Measurements from ENCODE around the gene LAMB4. TPM values are rescaled to one million over a fixed set of nuclear protein-coding genes. Genes with fewer than 3 reads are reported as not detected.

Gene LAMB4
- total and polyA plus RNA-seq, 2 of the 8 experiments (the other 6 are each of a cell fraction or from before 2014, with no cell fraction given) = not detected

GRCh38 chr7:108008240-108008639 is 121.9 kb downstream of the LAMB4 start:
- H3K79me2 ChIP-seq (ENCODE audit: control insufficient read depth in 1 of 2, insufficient read depth in 2 of 2, low read length in 2 of 2) = no peaks in the 10 kb centered on the region
- H3K9me3 ChIP-seq (ENCODE audit: insufficient read depth in 2 of 2, low read depth in 1 of 2, low read length in 1 of 2) = no peaks in the 10 kb centered on the region
- H3K79me1 ChIP-seq (ENCODE audit: low read depth, low read length) = no peaks in the 10 kb centered on the region
- H2AK5ac ChIP-seq (ENCODE audit: low read depth, low read length) = no peak overlapping the region
- H3K4me1 ChIP-seq (replicated peaks in 1 of 4; ENCODE audit: control insufficient read depth in 3 of 4, insufficient read depth in 4 of 4, low read length in 3 of 4) = peaks cover 2 to 12% (median 6%) of the 10 kb centered on the region in 4 experiments; a peak in 6 of 7 replicates
- H2BK120ac ChIP-seq (replicated peaks; ENCODE audit: low read depth, low read length) = no peak overlapping the region
- H3K27ac ChIP-seq (ENCODE audit: low read depth, low read length) = no peak overlapping the region
- H3K56ac ChIP-seq (replicated peaks; ENCODE audit: insufficient read length, low read depth, low read length) = no peak overlapping the region
- no peak overlapping the region for H3K4me2 ChIP-seq (ENCODE audit: insufficient read depth in 1 of 2, low read depth in 2 of 2, low read length in 2 of 2)
- H3K9ac ChIP-seq (replicated peaks in 1 of 4; ENCODE audit: extremely low read depth in 1 of 4, low read depth in 3 of 4, low read length in 3 of 4) = no peak overlapping the region
- H2BK20ac ChIP-seq (ENCODE audit: low read length) = no peak overlapping the region
- H4K5ac ChIP-seq (ENCODE audit: insufficient read length, low read depth, low read length) = no peak overlapping the region
- H3K4ac ChIP-seq (replicated peaks; ENCODE audit: insufficient read length, low read depth, low read length) = no peak overlapping the region
- H3K23me2 ChIP-seq (ENCODE audit: low read depth, low read length) = peaks cover 4% of the 10 kb centered on the region
- POLR2A ChIA-PET (ENCODE audit: partially characterized antibody) = no interaction called here
- no peak overlapping the region for H3K18ac ChIP-seq (ENCODE audit: extremely low read depth, low read length)
- no peak overlapping the region for H2BK12ac ChIP-seq (ENCODE audit: low read depth, low read length)
- no peak overlapping the region for H4K8ac ChIP-seq (ENCODE audit: extremely low read depth, insufficient read depth, low read length)
- H3K14ac ChIP-seq (ENCODE audit: insufficient read length) = no peak overlapping the region
- peaks cover 25 to 46% (median 39%) of the 10 kb centered on the region in 4 experiments for H3K27me3 ChIP-seq (replicated peaks in 1 of 4; ENCODE audit: control insufficient read depth in 3 of 4, extremely low read depth in 1 of 4, insufficient read depth in 3 of 4, low read length in 3 of 4)
- H3K36me3 ChIP-seq (ENCODE audit: control insufficient read depth in 2 of 4, insufficient read depth in 4 of 4, low read length in 3 of 4) = no peaks in the 10 kb centered on the region
- peaks cover 2 to 3% of the 10 kb centered on the region in 2 experiments for H4K20me1 ChIP-seq (replicated peaks in 1 of 2; ENCODE audit: control insufficient read depth in 1 of 2, insufficient read depth in 2 of 2, low read length in 2 of 2)
- DNase-seq (ENCODE audit: low read depth in 1 of 2, low spot score in 2 of 2) (no peak), FAIRE-seq (no peak)
- no peak overlapping the region for H2BK5ac ChIP-seq (ENCODE audit: low read depth, low read length)
- H4K91ac ChIP-seq (replicated peaks; ENCODE audit: insufficient read length, low read length) = no peak overlapping the region
- H2BK15ac ChIP-seq (ENCODE audit: low read length) = no peak overlapping the region
- no peak overlapping the region for H2AFZ ChIP-seq (ENCODE audit: low read length)
- H3K4me3 ChIP-seq (ENCODE audit: extremely low read depth in 1 of 4, insufficient read depth in 2 of 4, low read depth in 3 of 4, low read length in 4 of 4) = no peak overlapping the region
- H3K23ac ChIP-seq (ENCODE audit: insufficient read length) = no peak overlapping the region
- CTCF ChIA-PET (ENCODE audit: partially characterized antibody) = interaction anchor here (1.8 kb wide), 1 partner anchor 8 kb away, joined by 5 read pairs; no protein-coding TSS in a partner anchor
- 81% methylated on average over 4 of the region's 4 CpGs; no CpG with 5 or more reads in 1 of the 2 experiments for WGBS, 2 experiments (ENCODE audit: extremely low coverage in 1 of 2, insufficient coverage in 1 of 2, insufficient read length in 1 of 2, insufficient replicate concordance in 2 of 2, low coverage in 1 of 2, low lambda C conversion rate in 2 of 2, missing lambda C conversion rate in 1 of 2)
- TF ChIP-seq CTBP2 (IDR thresholded peaks at IDR 0.05; ENCODE audit: borderline replicate concordance, insufficient read depth, insufficient read length, low read length) (no peak), CHD1 (IDR thresholded peaks at IDR 0.05; ENCODE audit: low read depth, low read length) (no peak), EP300 (IDR thresholded peaks at IDR 0.05; ENCODE audit: borderline replicate concordance in 1 of 2, low read depth in 2 of 2, low read length in 2 of 2) (no peak), HDAC6 (IDR thresholded peaks at IDR 0.05; ENCODE audit: low read depth, low read length) (no peak), TAF7 (optimal IDR thresholded peaks at IDR 0.05; ENCODE audit: borderline replicate concordance, low read depth, low read length) (no peak), SIX5 (IDR thresholded peaks at IDR 0.05; ENCODE audit: low read depth, low read length) (no peak), NRF1 (IDR thresholded peaks at IDR 0.05; ENCODE audit: low read depth, low read length) (no peak), KDM5A (IDR thresholded peaks at IDR 0.05; ENCODE audit: low read length) (no peak), GTF2F1 (IDR thresholded peaks at IDR 0.05; ENCODE audit: borderline replicate concordance, low read depth, low read length) (no peak), RNF2 (IDR thresholded peaks at IDR 0.05; ENCODE audit: borderline replicate concordance, low read depth, low read length, missing control alignments, poor library complexity, severe bottlenecking) (no peak), RBBP5 (IDR thresholded peaks at IDR 0.05; ENCODE audit: borderline replicate concordance, low read depth, low read length) (no peak), BRCA1 (IDR thresholded peaks at IDR 0.05; ENCODE audit: low read depth, low read length) (no peak)

Data from H1 (cell line).